Muscle of leg (tissue), 11 donors: ENCODE results near the gene IL17D. TPM values are rescaled to one million over a fixed set of nuclear protein-coding genes. Genes with fewer than 3 reads are reported as not detected.

ENCODE experiments used
- DNase-seq: peaks from one replicate; pipeline ENCODE4 v3.0.0; 2013
- H3K27ac ChIP-seq: one replicate; pipeline ENCODE4 v1.5.1; 2013; ENCODE audit warnings: mild to moderate bottlenecking, low read length, control low read depth
- H3K27me3 ChIP-seq: one replicate; pipeline ENCODE4 v1.6.1; 2013; ENCODE audit warnings: low read length; ENCODE audit not compliant: control insufficient read depth, insufficient read depth
- H3K36me3 ChIP-seq: one replicate; pipeline ENCODE4 v1.6.1; 2013; ENCODE audit warnings: low read length; ENCODE audit not compliant: control insufficient read depth, insufficient read depth
- H3K4me1 ChIP-seq: one replicate; pipeline ENCODE4 v1.6.1; 2013; ENCODE audit warnings: low read length; ENCODE audit not compliant: control insufficient read depth, insufficient read depth
- H3K4me3 ChIP-seq: one replicate; pipeline ENCODE4 v1.5.1; 2013; ENCODE audit warnings: low read length, control low read depth
- H3K9me3 ChIP-seq: replicated peaks from 2 replicates; pipeline ENCODE4 v1.6.1; 2013; ENCODE audit warnings: low read depth, low read length; ENCODE audit not compliant: control insufficient read depth
- WGBS: methylation state at CpG from one replicate; pipeline ENCODE4 v1.1.5; 2013; ENCODE audit warnings: missing lambda C conversion rate; ENCODE audit not compliant: insufficient coverage; 5-methylcytosine and 5-hydroxymethylcytosine counted together
- polyA plus RNA-seq, 8 donors: library from polyadenylated mRNA; unstranded; fragments of 120-200 nt; gene quantifications; one replicate each; pipeline versions ENCODE4 v1.2.1 to v1.2.3, GENCODE V29; 2013; ENCODE audit warnings: inconsistent platforms in 1 of 8, low replicate concordance in 1 of 8; ENCODE audit not compliant: insufficient read length in 8 of 8, insufficient read depth in 1 of 8
- total RNA-seq: library from RNA; stranded (reverse); fragments of 120-200 nt; gene quantifications from one replicate; pipeline ENCODE4 v1.2.4, GENCODE V29; 2013

The IL17D gene
- total and polyA plus RNA-seq, 9 donors = 17.6 to 55.8 (median 33.3) TPM

- H3K4me1 ChIP-seq = no peaks in the 10 kb centered on the region
- DNase-seq = no peak
- H3K4me3 ChIP-seq = no peak overlapping the region
- H3K36me3 ChIP-seq = peaks cover 2% of the 10 kb centered on the region
- WGBS = 43% methylated on average over 2 of the region's 4 CpGs
- H3K27ac ChIP-seq = no peak overlapping the region
- H3K27me3 ChIP-seq = no peaks in the 10 kb centered on the region
- no peaks in the 10 kb centered on the region for H3K9me3 ChIP-seq
These were observed 16.5 kb upstream of the IL17D start for GRCh38 chr13:20686863-20687579.

- WGBS = 100% methylated on average over 2 of the region's 3 CpGs
These were observed 14.2 kb upstream of the IL17D start for GRCh38 chr13:20689291-20689690.

DNA sequence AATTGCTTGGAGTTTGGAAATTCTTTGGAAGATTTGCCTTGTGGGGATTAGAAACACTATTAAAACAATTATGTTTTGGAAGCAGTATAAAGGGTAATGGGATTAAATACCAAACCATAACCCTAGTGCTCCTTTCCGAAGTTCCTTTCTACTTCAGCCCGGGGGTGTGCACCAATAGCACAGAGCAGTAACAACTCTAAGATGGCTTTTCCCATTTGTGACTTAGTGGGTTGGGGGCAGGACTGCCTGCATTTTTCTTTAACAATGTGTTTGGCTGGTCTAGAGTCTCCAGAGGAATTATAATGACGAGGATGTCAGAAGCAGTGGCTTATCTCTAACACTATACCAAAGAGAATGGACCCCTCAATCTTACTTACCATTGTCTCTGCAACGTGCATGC lies 11.9 kb upstream of the IL17D start:
- WGBS = no CpG with 5 or more reads among the region's 4 CpGs
- Histone ChIP-seq H3K4me1 (no peaks in the 10 kb centered on the region), H3K9me3 (no peaks in the 10 kb centered on the region), H3K4me3 (no peak overlapping the region), H3K27me3 (no peaks in the 10 kb centered on the region), H3K27ac (no peak overlapping the region), H3K36me3 (peaks cover 2% of the 10 kb centered on the region)
- no peak for DNase-seq

More at GRCh38 chr13:20689291-20689690, 14.2 kb upstream of the IL17D start:
- Histone ChIP-seq H3K36me3 (peaks cover 2% of the 10 kb centered on the region), H3K27me3 (no peaks in the 10 kb centered on the region), H3K27ac (no peak overlapping the region), H3K4me3 (no peak overlapping the region), H3K4me1 (no peaks in the 10 kb centered on the region), H3K9me3 (no peaks in the 10 kb centered on the region)
- DNase-seq = no peak

DNA sequence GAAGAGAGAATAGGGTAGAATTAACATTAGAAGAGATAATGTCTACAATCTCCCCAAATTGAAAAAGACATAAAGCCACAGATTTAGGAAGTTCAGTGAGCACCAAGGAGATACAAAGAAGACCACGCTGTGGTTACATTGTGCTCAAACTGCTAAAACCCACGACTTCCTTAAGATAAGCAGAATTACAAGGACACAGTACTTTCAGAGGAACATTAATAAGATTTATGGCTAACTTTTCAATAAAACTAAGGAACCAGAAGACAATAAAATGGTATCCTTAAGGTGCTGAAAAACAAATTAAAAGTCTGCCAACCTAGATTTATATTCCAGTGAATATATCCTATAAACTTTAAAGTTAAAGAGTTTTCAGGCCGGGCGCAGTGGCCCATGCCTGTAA lies 7.4 kb upstream of the IL17D start:
- Histone ChIP-seq H3K36me3 (peaks cover 2% of the 10 kb centered on the region), H3K27me3 (peaks cover under 1% of the 10 kb centered on the region), H3K4me3 (no peak overlapping the region), H3K27ac (no peak overlapping the region), H3K9me3 (no peaks in the 10 kb centered on the region), H3K4me1 (peaks cover under 1% of the 10 kb centered on the region)
- DNase-seq = no peak
- no CpG with 5 or more reads among the region's 4 CpGs for WGBS

DNA sequence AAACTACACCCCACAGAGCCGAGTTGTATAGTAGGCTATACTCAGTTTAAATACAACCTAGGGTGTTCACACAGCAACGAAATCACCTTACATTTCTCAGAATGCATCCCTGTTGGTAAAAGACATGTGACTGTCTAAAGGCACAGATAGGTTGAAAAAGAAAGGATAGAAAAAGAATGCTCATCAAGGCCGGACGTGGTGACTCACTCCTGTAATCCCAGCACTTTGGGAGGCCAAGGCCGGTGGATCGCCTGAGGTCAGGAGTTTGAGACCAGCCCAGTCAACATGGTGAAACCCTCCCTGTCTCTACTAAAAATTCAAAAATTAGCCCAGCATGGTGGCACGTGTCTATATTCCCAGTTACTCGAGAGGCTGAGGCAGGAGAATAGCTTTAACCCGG lies 3.8 kb upstream of the IL17D start:
- Histone ChIP-seq H3K4me3 (no peak overlapping the region), H3K27me3 (peaks cover 2% of the 10 kb centered on the region), H3K9me3 (no peaks in the 10 kb centered on the region), H3K4me1 (peaks cover 13% of the 10 kb centered on the region), H3K36me3 (no peaks in the 10 kb centered on the region), H3K27ac (no peak overlapping the region)
- DNase-seq = no peak
- 93% methylated on average over 2 of the region's 9 CpGs for WGBS

GRCh38 chr13:20700288-20700687 lies 3.2 kb upstream of the IL17D start:
- Histone ChIP-seq H3K27me3 (peaks cover 2% of the 10 kb centered on the region), H3K27ac (no peak overlapping the region), H3K4me3 (no peak overlapping the region), H3K4me1 (peaks cover 15% of the 10 kb centered on the region), H3K36me3 (no peaks in the 10 kb centered on the region), H3K9me3 (no peaks in the 10 kb centered on the region)
- WGBS = 89% methylated on average over 6 of the region's 6 CpGs
- DNase-seq = no peak

DNA sequence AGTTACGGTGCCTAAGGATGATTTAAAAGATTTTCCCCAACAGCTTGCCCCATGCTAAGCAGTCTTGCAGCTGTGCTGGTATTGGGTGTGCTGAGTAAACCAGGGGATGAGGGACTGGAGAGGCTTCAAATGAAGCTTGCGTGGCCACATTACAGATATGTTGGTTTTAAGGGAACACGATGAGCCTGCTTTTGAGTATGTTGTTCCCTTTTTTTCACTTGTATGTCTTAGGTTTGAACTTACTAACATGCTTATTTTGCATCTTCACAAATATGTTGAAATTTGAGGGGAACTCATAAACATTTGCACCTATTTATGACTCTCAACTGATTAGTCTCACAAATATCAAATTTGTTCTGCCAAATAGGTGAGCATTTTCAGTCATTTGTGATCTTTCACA lies 2.0 kb upstream of the IL17D start:
- no CpG with 5 or more reads among the region's 3 CpGs for WGBS
- Histone ChIP-seq H3K4me3 (no peak overlapping the region), H3K27me3 (peaks cover 2% of the 10 kb centered on the region), H3K27ac (no peak overlapping the region), H3K36me3 (no peaks in the 10 kb centered on the region), H3K4me1 (peaks cover 15% of the 10 kb centered on the region), H3K9me3 (no peaks in the 10 kb centered on the region)
- DNase-seq = no peak

DNA sequence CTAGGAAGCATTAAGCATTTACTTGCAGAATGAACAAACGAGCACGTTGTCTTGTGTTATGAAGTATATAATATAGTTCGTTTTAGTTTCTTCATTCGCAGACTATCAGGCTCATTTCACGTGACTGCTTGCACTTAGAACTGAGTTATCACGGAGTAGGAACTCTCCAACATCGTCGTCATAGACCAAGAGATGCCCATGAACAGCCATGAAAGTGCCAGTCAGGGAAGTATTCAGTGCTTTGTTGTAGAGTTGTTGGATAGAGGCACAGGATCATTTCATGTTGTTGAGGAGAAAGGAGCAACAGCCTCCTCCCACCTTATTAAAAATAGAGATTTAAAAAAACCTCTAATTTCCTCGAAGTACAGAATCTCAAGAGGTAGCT lies 977 bp upstream of the IL17D start:
- Histone ChIP-seq H3K27ac (peak overlapping the region; percentile 57), H3K4me1 (peaks cover 15% of the 10 kb centered on the region), H3K4me3 (peak overlapping the region; percentile 61), H3K27me3 (peaks cover 2% of the 10 kb centered on the region), H3K9me3 (no peaks in the 10 kb centered on the region), H3K36me3 (no peaks in the 10 kb centered on the region)
- 20% methylated on average over 4 of the region's 9 CpGs for WGBS
- peak; percentile 54 for DNase-seq

DNA sequence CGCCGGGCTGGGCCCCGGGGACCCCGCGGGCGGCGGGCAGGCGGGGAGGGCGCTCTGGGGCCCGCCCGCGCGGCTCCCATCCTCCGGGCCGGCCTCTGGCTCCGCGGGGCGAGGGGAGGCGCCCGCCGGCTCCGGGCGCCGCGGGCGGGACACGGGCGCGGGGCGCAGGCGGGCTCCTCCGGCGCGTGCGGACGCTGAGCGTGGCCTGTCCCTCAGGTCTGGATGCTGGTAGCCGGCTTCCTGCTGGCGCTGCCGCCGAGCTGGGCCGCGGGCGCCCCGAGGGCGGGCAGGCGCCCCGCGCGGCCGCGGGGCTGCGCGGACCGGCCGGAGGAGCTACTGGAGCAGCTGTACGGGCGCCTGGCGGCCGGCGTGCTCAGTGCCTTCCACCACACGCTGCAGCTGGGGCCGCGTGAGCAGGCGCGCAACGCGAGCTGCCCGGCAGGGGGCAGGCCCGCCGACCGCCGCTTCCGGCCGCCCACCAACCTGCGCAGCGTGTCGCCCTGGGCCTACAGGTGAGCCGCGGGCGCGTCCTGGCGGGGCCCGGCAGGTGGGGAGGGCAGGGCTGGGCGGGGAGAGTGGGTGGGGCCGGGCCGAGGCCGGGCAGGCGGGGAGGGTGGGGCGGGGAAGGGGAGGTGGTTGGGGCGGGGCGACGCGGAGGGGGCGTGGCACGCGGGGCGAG lies 420 bp downstream of the IL17D start:
- H3K4me3 ChIP-seq = peak overlapping the region; percentile 21
- H3K36me3 ChIP-seq = no peaks in the 10 kb centered on the region
- peaks cover 15% of the 10 kb centered on the region for H3K4me1 ChIP-seq
- peak; percentile 90 for DNase-seq
- under 1% methylated on average over 73 of the region's 98 CpGs for WGBS
- no peak overlapping the region for H3K27ac ChIP-seq
- no peaks in the 10 kb centered on the region for H3K9me3 ChIP-seq
- peaks cover 2% of the 10 kb centered on the region for H3K27me3 ChIP-seq

DNA sequence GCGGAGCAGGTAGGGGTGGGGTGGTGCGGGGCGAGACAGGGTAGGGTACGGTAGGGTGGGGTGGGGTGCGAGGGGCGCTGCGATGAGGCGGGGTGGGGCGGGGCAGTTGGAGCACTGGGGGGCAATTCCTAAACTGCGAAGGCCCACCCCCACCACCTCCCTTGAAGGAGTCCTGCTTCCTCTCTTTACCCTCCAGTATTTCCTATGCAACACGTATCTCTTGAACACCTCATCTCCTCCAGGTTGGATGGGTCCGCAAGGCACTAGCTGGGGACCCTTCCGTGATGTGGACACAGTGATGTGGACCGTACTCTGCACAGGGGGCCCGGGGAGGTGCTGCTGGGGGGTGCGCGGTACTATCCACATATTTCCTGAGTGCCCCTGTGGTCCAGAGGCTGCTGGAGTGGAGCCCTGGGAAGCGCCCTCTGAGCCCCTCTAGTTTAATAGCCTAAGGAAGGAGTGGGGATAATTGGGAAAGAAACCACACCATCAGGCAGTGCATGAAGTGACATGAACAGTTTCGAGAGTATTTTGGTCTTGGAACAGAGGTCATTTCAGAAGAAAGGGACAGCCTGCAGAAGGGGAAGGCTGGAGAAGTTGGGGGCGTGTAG lies 1.1 kb downstream of the IL17D start:
- DNase-seq = no peak
- no peak overlapping the region for H3K27ac ChIP-seq

More for the DNA sequence above, 1.1 kb downstream of the IL17D start:
- H3K27me3 ChIP-seq = peaks cover 2% of the 10 kb centered on the region
- peaks cover 15% of the 10 kb centered on the region for H3K4me1 ChIP-seq
- H3K4me3 ChIP-seq = no peak overlapping the region
- H3K36me3 ChIP-seq = no peaks in the 10 kb centered on the region
- H3K9me3 ChIP-seq = no peaks in the 10 kb centered on the region
- WGBS = 46% methylated on average over 2 of the region's 20 CpGs
